Astrocyte (in vitro differentiated cells and primary cell): ENCODE measurements around the gene GARIN3. TPM values are rescaled to one million over a fixed set of nuclear protein-coding genes. Genes with fewer than 3 reads are reported as not detected.

ENCODE experiments used
- DNase-seq: peaks from one replicate; pipeline ENCODE4 v3.0.0-alpha.2; 2010; ENCODE audit warnings: low read depth
- FAIRE-seq: peaks from 2 replicates; lab custom pipeline; 2011; peaks lifted over from hg19 to GRCh38; lab: Jason Lieb, UNC
- H2AFZ ChIP-seq: 2 replicates; pipeline ENCODE4 v1.6.0; 2012; ENCODE audit warnings: low read depth, low read length, inconsistent platforms
- H3K27ac ChIP-seq: 2 replicates; pipeline ENCODE4 v1.5.1; 2011; ENCODE audit warnings: low read depth, low read length, inconsistent platforms
- H3K27me3 ChIP-seq: 2 replicates; pipeline ENCODE4 v1.6.0; 2011; ENCODE audit warnings: low read length, inconsistent platforms; ENCODE audit not compliant: insufficient read depth
- H3K36me3 ChIP-seq: 2 replicates; pipeline ENCODE4 v1.5.1; 2011; ENCODE audit warnings: low read length, inconsistent platforms; ENCODE audit not compliant: insufficient read depth
- H3K4me1 ChIP-seq: 2 replicates; pipeline ENCODE4 v1.5.1; 2011; ENCODE audit warnings: low read length, inconsistent platforms; ENCODE audit not compliant: insufficient read depth
- H3K4me2 ChIP-seq: 2 replicates; pipeline ENCODE4 v1.6.0; 2012; ENCODE audit warnings: low read length, inconsistent platforms
- H3K4me3 ChIP-seq: 2 replicates; pipeline ENCODE4 v1.5.1; 2011; ENCODE audit warnings: low read depth, mild to moderate bottlenecking, low read length, inconsistent platforms; ENCODE audit not compliant: insufficient read depth
- H3K79me2 ChIP-seq: 2 replicates; pipeline ENCODE4 v1.6.0; 2012; ENCODE audit warnings: mild to moderate bottlenecking, low read length, inconsistent platforms; ENCODE audit not compliant: insufficient read depth
- H3K9ac ChIP-seq: 2 replicates; pipeline ENCODE4 v1.6.0; 2012; ENCODE audit warnings: mild to moderate bottlenecking, low read length, inconsistent platforms
- H3K9me3 ChIP-seq: 2 replicates; pipeline ENCODE4 v1.5.1; 2012; ENCODE audit warnings: low read depth, mild to moderate bottlenecking, low read length, inconsistent platforms; ENCODE audit not compliant: insufficient read depth
- H4K20me1 ChIP-seq: 2 replicates; pipeline ENCODE4 v1.6.0; 2012; ENCODE audit warnings: low read length, inconsistent platforms; ENCODE audit not compliant: insufficient read depth
- H3K27ac Mint-ChIP-seq: one replicate; pipeline ENCODE4 v1.8.0; 2021; ENCODE audit warnings: mild to moderate bottlenecking, mixed read lengths; ENCODE audit not compliant: unreplicated experiment
- H3K27me3 Mint-ChIP-seq: one replicate; pipeline ENCODE4 v1.8.0; 2021; ENCODE audit warnings: low read depth, mixed read lengths; ENCODE audit not compliant: unreplicated experiment
- H3K36me3 Mint-ChIP-seq: one replicate; pipeline ENCODE4 v1.8.0; 2021; ENCODE audit warnings: low read depth, mixed read lengths; ENCODE audit not compliant: unreplicated experiment
- H3K4me1 Mint-ChIP-seq: one replicate; pipeline ENCODE4 v1.8.0; 2021; ENCODE audit warnings: low read depth, mixed read lengths; ENCODE audit not compliant: unreplicated experiment
- H3K4me3 Mint-ChIP-seq: one replicate; pipeline ENCODE4 v1.8.0; 2021; ENCODE audit warnings: mild to moderate bottlenecking, moderate library complexity, mixed read lengths; ENCODE audit not compliant: unreplicated experiment
- H3K9me3 Mint-ChIP-seq: one replicate; pipeline ENCODE4 v1.8.0; 2021; ENCODE audit warnings: mild to moderate bottlenecking, mixed read lengths; ENCODE audit not compliant: unreplicated experiment
- CTCF ChIP-seq: IDR thresholded peaks from 2 replicates; pipeline ENCODE4 v1.5.1; 2011; ENCODE audit warnings: low read depth, mild to moderate bottlenecking, inconsistent platforms, low read length, moderate library complexity; ENCODE audit not compliant: insufficient read depth
- EZH2 ChIP-seq: IDR thresholded peaks from 2 replicates; pipeline ENCODE4 v1.6.1; 2012; ENCODE audit warnings: mild to moderate bottlenecking, low read length, inconsistent platforms; ENCODE audit not compliant: insufficient read depth
- total RNA-seq: library from RNA; stranded (reverse); gene quantifications from 2 replicates; pipeline ENCODE4 v1.2.1, GENCODE V29; 2021

GARIN3 gene
- total RNA-seq, 1 donor from 2014 or later, result not detected

- H3K9me3 Mint-ChIP-seq, result no peaks in the 10 kb centered on the region
- no peaks in the 10 kb centered on the region for H3K9me3 ChIP-seq
- no peaks in the 10 kb centered on the region for H3K36me3 Mint-ChIP-seq
- no peak overlapping the region for H3K27ac Mint-ChIP-seq
- H3K4me2 ChIP-seq, result no peak overlapping the region
- no peaks in the 10 kb centered on the region for H4K20me1 ChIP-seq
- peaks cover 21% of the 10 kb centered on the region for H3K27me3 Mint-ChIP-seq
- no peaks in the 10 kb centered on the region for H3K4me1 Mint-ChIP-seq
- H3K4me3 ChIP-seq, result no peak overlapping the region
- H3K79me2 ChIP-seq, result no peaks in the 10 kb centered on the region
- H3K9ac ChIP-seq, result no peak overlapping the region
- H3K27ac ChIP-seq, result no peak overlapping the region
- no peak overlapping the region for H2AFZ ChIP-seq
- peaks cover 11% of the 10 kb centered on the region for H3K27me3 ChIP-seq
- TF ChIP-seq EZH2, result no peak
- TF ChIP-seq CTCF, result no peak
- no peak overlapping the region for H3K4me3 Mint-ChIP-seq
- DNase-seq, result no peak
- no peaks in the 10 kb centered on the region for H3K36me3 ChIP-seq
- FAIRE-seq, result no peak
- no peaks in the 10 kb centered on the region for H3K4me1 ChIP-seq
These were observed 18.1 kb upstream of the GARIN3 start for GRCh38 chr5:157184117-157184670.

- DNase-seq, result no peak
- no peaks in the 10 kb centered on the region for H3K4me1 Mint-ChIP-seq
- H3K36me3 Mint-ChIP-seq, result no peaks in the 10 kb centered on the region
- Histone ChIP-seq H3K4me1 (no peaks in the 10 kb centered on the region), H3K4me2 (no peak overlapping the region), H3K79me2 (no peaks in the 10 kb centered on the region), H3K9me3 (no peaks in the 10 kb centered on the region), H3K36me3 (no peaks in the 10 kb centered on the region), H3K4me3 (no peak overlapping the region), H3K9ac (no peak overlapping the region), H3K27ac (no peak overlapping the region), H2AFZ (no peak overlapping the region), H3K27me3 (peaks cover 11% of the 10 kb centered on the region), H4K20me1 (no peaks in the 10 kb centered on the region)
- H3K27ac Mint-ChIP-seq, result no peak overlapping the region
- H3K9me3 Mint-ChIP-seq, result peaks cover 5% of the 10 kb centered on the region
- H3K27me3 Mint-ChIP-seq, result peaks cover 19% of the 10 kb centered on the region
- TF ChIP-seq CTCF, result no peak
- no peak for TF ChIP-seq EZH2
- no peak for FAIRE-seq
- no peak overlapping the region for H3K4me3 Mint-ChIP-seq
These were observed 16.2 kb upstream of the GARIN3 start for GRCh38 chr5:157182143-157182757.
